ENCODE results near the gene C22orf15.
"Not testable (repeated sequence)": the region's sequence is repeated elsewhere in the genome, so short reads cannot be mapped to it uniquely, and the experiment has no call there.

The C22orf15 gene, protein sequence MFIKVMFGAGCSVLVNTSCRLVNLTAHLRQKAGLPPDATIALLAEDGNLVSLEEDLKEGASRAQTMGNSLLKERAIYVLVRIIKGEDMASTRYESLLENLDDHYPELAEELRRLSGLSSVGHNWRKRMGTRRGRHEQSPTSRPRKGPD

DNA sequence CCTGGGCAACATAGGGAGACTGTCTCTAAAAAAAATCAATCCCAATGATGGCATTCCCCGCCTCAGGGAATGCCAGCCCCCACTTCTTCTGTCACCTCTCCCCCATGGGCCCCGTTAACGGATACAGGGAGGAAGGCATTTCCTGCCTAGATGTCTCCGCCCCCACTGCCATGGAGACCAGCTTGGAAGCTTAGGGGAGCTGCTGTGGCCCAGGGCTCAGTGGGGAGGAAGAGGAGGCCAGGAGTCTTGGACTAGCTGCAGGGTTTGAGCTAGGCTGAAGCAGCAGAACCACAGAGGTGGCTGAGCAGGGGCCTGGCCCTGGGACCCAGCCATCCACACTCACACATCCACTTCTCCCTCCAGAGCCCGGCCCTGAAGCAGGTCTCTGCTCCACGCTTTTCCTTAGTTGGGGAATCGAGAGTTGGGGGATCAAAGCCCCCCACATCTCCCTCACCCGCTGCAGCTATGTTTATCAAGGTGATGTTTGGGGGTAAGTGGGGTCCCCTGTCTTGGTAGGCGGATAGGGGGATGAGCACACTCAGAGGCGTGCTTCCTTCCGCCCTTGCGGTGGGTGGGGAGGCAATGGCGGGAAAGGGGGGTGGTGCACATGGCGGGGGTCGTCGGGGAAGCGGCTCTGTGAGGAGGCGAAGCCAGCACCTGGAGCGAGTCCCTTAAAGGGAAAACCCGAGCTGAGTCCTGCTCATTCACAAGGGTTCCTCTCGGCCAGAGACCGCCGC, at the start of gene C22orf15:
TSS of gene C22orf15 (plus strand) at position 149 of the 737 bp plus-strand sequence. CDS start at position 466, 317 bp downstream.
- no peak for DNase-seq (ENCODE audit: low read depth in 2 of 2)

GRCh38 chr22:23713696-23714595, 48.8 kb upstream of the C22orf15 start:
- no peak for DNase-seq (ENCODE audit: low read depth in 2 of 2)

- DNase-seq (ENCODE audit: low read depth in 2 of 2) = no peak
These were observed 47.9 kb upstream of the C22orf15 start for GRCh38 chr22:23714596-23715578.

DNA sequence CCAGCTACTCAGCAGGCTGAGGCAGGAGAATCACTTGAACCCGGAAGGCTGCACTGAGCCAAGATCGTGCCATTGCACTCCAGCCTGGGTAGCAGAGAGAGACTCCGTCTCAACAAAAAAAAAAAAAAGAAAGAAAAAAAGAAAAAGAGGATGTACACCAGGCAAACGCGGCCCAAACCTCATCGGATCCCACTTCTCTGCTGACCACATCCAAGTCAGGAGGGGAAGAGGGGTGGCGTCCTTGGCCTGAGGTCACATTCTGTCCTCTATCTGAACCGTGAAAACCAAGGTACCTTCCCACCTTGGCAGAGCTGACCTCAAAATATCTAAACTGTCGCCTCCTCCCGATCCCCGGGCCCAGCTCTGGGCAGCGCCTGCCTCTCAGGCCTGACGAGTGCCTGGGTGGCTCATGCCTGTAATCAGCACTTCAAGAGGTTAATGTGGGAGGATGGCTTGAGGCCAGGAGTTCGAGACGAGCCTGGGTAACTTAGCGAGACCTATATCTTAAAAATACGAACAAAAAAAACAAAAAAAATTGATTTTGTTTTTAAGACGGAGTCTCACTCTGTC, 46.9 kb upstream of the C22orf15 start:
- DNase-seq (ENCODE audit: low read depth in 2 of 2) = no peak

DNA sequence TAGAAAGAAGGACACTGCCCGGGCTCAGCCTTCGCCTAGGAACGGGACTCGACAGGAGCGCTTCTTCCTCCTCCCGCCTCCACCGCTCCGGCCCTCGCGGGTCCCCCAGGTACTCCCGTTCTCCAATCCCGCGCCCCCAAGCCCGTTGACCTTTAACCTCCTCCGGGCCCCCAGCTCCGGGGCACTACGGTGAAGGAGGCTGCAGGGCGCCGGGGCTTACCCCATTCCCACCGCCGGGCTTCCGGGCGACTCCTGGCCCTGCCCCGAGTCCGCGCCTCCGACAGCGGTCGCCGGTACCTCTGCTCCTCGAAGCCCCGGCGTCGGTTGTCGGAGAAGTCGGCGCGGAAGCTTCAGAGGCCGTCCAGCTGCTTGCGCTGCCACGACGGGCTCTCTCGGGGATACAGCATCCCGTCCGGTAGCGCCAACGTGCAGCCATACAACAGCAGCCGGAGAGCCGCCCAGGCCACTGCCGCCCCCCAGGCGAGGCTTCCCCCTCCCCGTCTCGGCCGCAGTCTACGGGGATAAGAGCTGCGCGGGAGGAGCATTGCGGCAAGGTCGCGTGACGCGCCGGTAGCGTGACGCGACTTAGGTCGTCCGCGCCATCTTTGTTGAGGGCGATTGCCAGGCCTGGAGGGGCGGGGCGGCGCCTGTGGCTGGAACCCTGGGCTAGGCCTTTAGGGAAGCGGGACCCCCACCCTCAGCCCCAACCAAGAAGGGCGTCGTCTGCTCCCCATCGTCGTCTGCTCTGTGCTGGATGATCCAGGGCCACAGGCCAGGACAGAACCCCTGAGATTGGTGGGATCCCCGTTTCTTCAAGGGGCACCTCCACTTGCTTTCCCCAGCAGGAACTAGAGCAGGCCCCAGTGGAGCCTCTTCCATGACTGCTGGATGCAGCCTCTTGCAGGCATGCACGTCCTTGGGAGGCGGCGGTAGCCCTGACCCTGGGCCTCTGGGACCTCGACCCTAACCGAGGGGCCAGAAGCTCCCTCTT, 45.7 kb upstream of the C22orf15 start:
- peak; percentile 71 to 74 for DNase-seq (ENCODE audit: low read depth in 2 of 2)

- no peak for DNase-seq (ENCODE audit: low read depth in 2 of 2)
These were observed 44.2 kb upstream of the C22orf15 start for GRCh38 chr22:23718371-23719165.

GRCh38 chr22:23720855-23721254, 41.9 kb upstream of the C22orf15 start:
- DNase-seq (ENCODE audit: low read depth in 2 of 2) = no peak

DNA sequence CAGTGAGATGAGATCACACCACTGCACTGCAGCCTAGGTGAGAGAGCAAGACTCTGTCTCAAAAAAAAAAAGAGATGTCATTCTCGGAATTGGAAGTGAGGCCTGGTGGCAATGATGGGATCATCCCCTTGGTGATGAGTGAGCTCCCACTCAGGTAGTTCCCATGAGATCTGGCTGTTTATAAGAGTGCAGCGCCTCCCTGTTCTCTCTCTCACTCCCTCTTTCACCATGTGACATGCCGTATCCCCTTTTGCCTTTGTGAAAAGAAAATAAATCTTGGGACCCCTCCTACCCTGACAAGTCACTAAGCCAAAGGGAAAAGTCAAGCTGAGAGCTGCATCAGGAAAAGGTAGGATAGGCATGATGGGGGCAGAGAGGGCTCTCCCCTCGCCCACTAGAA, 40.6 kb upstream of the C22orf15 start:
- DNase-seq (ENCODE audit: low read depth in 2 of 2) = no peak

DNA sequence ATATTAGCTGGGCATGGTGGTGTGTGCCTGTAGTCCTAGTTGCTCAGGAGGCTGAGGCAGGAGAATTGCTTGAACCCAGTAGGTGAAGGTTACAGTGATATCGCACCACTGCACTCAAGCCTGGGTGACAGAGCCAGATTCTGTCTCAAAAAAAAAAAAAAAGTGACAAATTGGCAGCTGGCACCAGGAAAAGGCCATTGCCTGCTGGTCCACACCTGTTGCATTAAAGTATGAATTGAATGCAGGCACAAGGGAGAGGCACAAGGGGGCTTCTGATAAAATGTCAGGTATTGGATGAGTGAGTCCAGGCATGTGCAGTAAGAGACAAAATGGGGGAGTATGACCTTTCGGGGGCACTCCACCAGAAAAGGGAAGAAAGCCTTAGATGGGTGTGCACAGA, 40.1 kb upstream of the C22orf15 start:
- DNase-seq (ENCODE audit: low read depth in 2 of 2) = no peak

DNA sequence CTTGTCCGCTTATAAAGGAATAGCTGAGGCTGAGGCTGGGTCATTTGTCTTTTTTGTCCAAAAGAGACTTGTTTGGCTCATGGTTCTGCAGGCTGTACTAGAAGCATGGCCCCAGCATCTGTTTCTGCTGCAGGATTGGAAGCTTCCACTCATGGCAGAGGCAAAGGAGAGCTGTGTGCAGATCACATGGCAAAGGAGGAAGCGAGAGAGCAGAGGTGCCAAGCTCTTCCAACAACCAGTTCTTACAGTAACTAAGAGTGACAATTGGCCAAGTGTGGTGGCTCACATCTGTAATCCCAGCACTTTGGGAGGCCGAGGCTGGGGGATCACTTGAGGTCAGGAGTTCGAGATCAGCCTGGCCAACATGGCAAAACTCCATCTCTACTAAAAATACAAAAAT, 34.7 kb upstream of the C22orf15 start:
- DNase-seq (ENCODE audit: low read depth in 2 of 2) = not testable (repeated sequence)

GRCh38 chr22:23737696-23738095, 25.1 kb upstream of the C22orf15 start:
- DNase-seq (ENCODE audit: low read depth in 2 of 2) = no peak

- no peak for DNase-seq (ENCODE audit: low read depth in 2 of 2)
These were observed 20.1 kb upstream of the C22orf15 start for GRCh38 chr22:23742505-23743264.

GRCh38 chr22:23743303-23743705, 19.5 kb upstream of the C22orf15 start:
- DNase-seq (ENCODE audit: low read depth in 2 of 2) = no peak

GRCh38 chr22:23744001-23744400, 18.8 kb upstream of the C22orf15 start:
- no peak for DNase-seq (ENCODE audit: low read depth in 2 of 2)

GRCh38 chr22:23744485-23744884, 18.3 kb upstream of the C22orf15 start:
- DNase-seq (ENCODE audit: low read depth in 2 of 2) = no peak

DNA sequence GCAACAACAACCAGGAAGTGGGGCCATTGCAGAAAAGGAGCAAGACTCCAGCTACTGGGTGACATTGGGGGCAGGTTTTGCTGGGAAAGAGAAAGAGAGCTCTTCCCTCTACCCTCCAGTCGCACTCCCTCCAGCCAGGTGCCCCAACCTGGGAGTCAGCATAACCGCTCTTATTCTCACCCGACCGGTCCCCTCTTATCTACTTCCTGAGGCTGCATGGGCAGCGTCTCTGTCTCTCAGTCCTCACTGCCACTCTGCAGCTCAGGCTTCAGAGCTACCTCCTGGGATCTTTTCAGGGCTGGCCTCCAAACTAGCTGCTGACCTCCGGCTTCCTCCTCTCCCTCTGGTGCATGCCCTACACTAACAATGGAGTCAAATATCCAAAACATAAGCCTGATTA, 17.0 kb upstream of the C22orf15 start:
- no peak for DNase-seq (ENCODE audit: low read depth in 2 of 2)

DNA sequence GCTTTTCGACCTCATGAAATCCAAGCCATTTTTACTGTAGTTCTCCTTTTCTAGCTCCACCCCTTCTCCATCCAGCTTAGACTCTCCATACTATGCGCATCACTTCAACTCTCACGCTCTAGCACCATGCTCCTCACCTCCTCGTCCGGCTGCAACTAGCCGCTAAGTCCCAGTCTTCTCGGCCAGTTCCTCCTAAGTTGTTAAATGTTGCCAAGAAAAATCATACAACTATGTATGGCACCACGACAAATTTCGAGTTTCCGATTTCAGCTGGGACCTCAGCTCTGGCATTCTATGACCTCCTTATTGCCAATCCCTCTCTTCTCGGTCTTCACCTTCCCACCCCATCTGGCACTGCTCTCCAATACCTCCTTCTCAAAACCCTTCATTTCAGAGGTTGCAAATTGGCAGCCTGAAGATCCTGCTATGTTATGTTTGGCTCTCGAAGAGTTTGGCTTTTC, 12.9 kb upstream of the C22orf15 start:
- no peak for DNase-seq (ENCODE audit: low read depth in 2 of 2)

DNA sequence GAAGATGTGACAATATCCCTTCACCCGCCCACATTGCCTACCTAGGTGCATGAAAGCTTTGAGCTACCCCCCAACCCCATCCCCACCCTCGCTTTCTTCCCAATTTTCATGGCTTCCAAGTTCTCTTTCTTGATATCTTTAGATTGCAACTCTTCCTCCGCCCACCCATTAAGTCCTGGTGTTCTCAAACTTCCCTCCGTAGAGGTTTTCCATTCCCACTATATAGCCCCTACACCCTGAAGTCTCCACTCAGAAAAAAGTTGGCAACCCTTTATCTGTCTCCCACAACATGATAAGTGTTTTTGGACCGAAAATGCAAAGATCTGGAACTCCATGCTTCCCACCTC, 12.4 kb upstream of the C22orf15 start:
- DNase-seq (ENCODE audit: low read depth in 2 of 2) = no peak
